Neuronal stem cell (in vitro differentiated cells): Measurements from ENCODE around the gene ERCC4.

ENCODE experiments used
- DNase-seq: peaks from one replicate; pipeline ENCODE4 v3.0.0-alpha.2; 2013; ENCODE audit warnings: low spot score
- H2AFZ ChIP-seq: one replicate; pipeline ENCODE4 v1.6.1; 2013; ENCODE audit warnings: mild to moderate bottlenecking, low read length, inconsistent platforms
- H2AK5ac ChIP-seq: 2 replicates; pipeline ENCODE4 v1.6.1; 2013; ENCODE audit warnings: low read depth, mild to moderate bottlenecking, inconsistent platforms, low read length, moderate library complexity, mixed read lengths
- H2BK120ac ChIP-seq: 2 replicates; pipeline ENCODE4 v1.6.1; 2013; ENCODE audit warnings: low read depth, mild to moderate bottlenecking, inconsistent platforms, low read length, moderate library complexity, mixed read lengths
- H2BK12ac ChIP-seq: one replicate; pipeline ENCODE4 v1.6.1; 2013; ENCODE audit warnings: low read length, inconsistent platforms
- H2BK15ac ChIP-seq: 2 replicates; pipeline ENCODE4 v1.6.1; 2013; ENCODE audit warnings: mild to moderate bottlenecking, low read length, inconsistent platforms, mixed read lengths
- H2BK5ac ChIP-seq: one replicate; pipeline ENCODE4 v1.6.1; 2013; ENCODE audit warnings: inconsistent platforms, mild to moderate bottlenecking, low read length, moderate library complexity
- H3K14ac ChIP-seq: one replicate; pipeline ENCODE4 v1.6.1; 2013; ENCODE audit warnings: low read length, inconsistent platforms
- H3K18ac ChIP-seq: 2 replicates; pipeline ENCODE4 v1.6.1; 2013; ENCODE audit warnings: low read length, inconsistent platforms
- H3K23ac ChIP-seq: 2 replicates; pipeline ENCODE4 v1.6.1; 2013; ENCODE audit warnings: low read depth, mild to moderate bottlenecking, mixed read lengths, low read length, inconsistent platforms; ENCODE audit not compliant: poor library complexity
- H3K27ac ChIP-seq: replicated peaks from 3 replicates; pipeline ENCODE4 v1.5.1; 2013; ENCODE audit warnings: low read length, inconsistent platforms
- H3K27me3 ChIP-seq, 3 experiments: 2 replicates each; pipeline ENCODE4 v1.6.1; 2013; ENCODE audit warnings: low read length in 3 of 3, mild to moderate bottlenecking in 2 of 3, inconsistent platforms in 1 of 3, low read depth in 1 of 3, mixed read lengths in 1 of 3, moderate library complexity in 1 of 3; ENCODE audit not compliant: control insufficient read depth in 3 of 3, insufficient read depth in 3 of 3
- H3K36me3 ChIP-seq, 2 donors: replicated peaks in 1 of 2; 2 replicates each; pipeline ENCODE4 v1.6.1; 2013; ENCODE audit warnings: low read length in 2 of 2; ENCODE audit not compliant: control insufficient read depth in 2 of 2, insufficient read depth in 2 of 2
- H3K4ac ChIP-seq: 2 replicates; pipeline ENCODE4 v1.6.1; 2013; ENCODE audit warnings: inconsistent platforms, mild to moderate bottlenecking, low read length, moderate library complexity
- H3K4me1 ChIP-seq, 2 donors: 1 replicate in 1 of 2; 2 replicates in 1 of 2; pipeline ENCODE4 v1.6.1; 2013; ENCODE audit warnings: low read length in 2 of 2, low read depth in 1 of 2; ENCODE audit not compliant: control insufficient read depth in 2 of 2, insufficient read depth in 1 of 2
- H3K4me2 ChIP-seq: one replicate; pipeline ENCODE4 v1.6.1; 2013; ENCODE audit warnings: mild to moderate bottlenecking, low read length, inconsistent platforms; ENCODE audit not compliant: insufficient read depth, poor library complexity, severe bottlenecking
- H3K4me3 ChIP-seq, 2 donors: 2 replicates each; pipeline ENCODE4 v1.5.1; 2013; ENCODE audit warnings: low read length in 2 of 2, mild to moderate bottlenecking in 2 of 2, inconsistent platforms in 1 of 2, moderate library complexity in 1 of 2
- H3K79me1 ChIP-seq: one replicate; pipeline ENCODE4 v1.6.1; 2013; ENCODE audit warnings: low read depth, mild to moderate bottlenecking, inconsistent platforms, low read length, moderate library complexity
- H3K9ac ChIP-seq: one replicate; pipeline ENCODE4 v1.6.1; 2013; ENCODE audit warnings: mild to moderate bottlenecking, low read depth, low read length, inconsistent platforms; ENCODE audit not compliant: poor library complexity
- H3K9me3 ChIP-seq, 2 donors: replicated peaks in 1 of 2; 2 replicates each; pipeline versions ENCODE3 to v1.6.1; 2013; ENCODE audit warnings: low read length in 2 of 2, mild to moderate bottlenecking in 2 of 2, inconsistent platforms in 1 of 2, low read depth in 1 of 2, mixed read lengths in 1 of 2, moderate library complexity in 1 of 2; ENCODE audit not compliant: control insufficient read depth in 2 of 2, insufficient read depth in 1 of 2
- H4K8ac ChIP-seq: one replicate; pipeline ENCODE4 v1.6.1; 2013; ENCODE audit warnings: low read depth, mild to moderate bottlenecking, inconsistent platforms, low read length, moderate library complexity
- H4K91ac ChIP-seq: one replicate; pipeline ENCODE4 v1.6.1; 2013; ENCODE audit warnings: low read length, low read depth, mild to moderate bottlenecking, inconsistent platforms; ENCODE audit not compliant: poor library complexity
- WGBS, 2 donors: extraction: QIAGEN DNeasy Blood & Tissue Kit; methylation state at CpG; one replicate each; pipeline ENCODE4 v1.1.7; 2013; ENCODE audit warnings: missing lambda C conversion rate in 2 of 2, mixed read lengths in 1 of 2; ENCODE audit not compliant: insufficient read length in 2 of 2, insufficient replicate concordance in 1 of 2; ENCODE audit errors: extremely low coverage in 2 of 2; 5-methylcytosine and 5-hydroxymethylcytosine counted together

Gene ERCC4

GRCh38 chr16:13984794-13985193 lies 64.8 kb downstream of the ERCC4 start:
- WGBS, 2 donors = no CpG with 5 or more reads among the region's 8 CpGs

DNA sequence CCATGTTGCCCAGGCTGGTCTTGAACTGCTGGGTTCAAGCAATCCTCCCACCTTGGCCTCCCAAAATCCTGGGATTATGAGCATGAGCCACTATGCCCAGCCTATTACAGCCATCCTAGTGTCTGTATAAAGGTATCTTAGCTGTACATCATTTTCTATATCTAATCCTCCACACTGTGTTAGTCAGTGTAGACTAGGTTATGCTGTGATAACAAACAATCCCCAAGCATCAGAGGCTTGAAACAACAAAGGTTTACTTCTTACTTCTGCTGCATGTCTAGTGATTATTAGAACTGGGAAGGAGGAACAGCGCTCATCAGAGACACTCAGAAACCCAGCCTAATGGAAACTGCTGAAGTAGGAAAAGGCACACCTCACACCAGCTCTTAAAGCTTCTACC lies 68.1 kb downstream of the ERCC4 start:
- Histone ChIP-seq H4K8ac (no peak overlapping the region), H3K9me3 (no peaks in the 10 kb centered on the region), H3K36me3 (no peaks in the 10 kb centered on the region), H3K79me1 (no peaks in the 10 kb centered on the region), H3K4me3 (no peak overlapping the region), H3K9ac (no peak overlapping the region), H3K23ac (no peak overlapping the region), H3K4ac (no peak overlapping the region), H3K14ac (no peak overlapping the region), H3K27ac (no peak overlapping the region), H2BK12ac (no peak overlapping the region), H3K4me1 (no peaks in the 10 kb centered on the region), H2BK120ac (no peak overlapping the region), H2BK5ac (no peak overlapping the region), H2AFZ (no peak overlapping the region), H2BK15ac (no peak overlapping the region), H4K91ac (no peak overlapping the region), H3K18ac (no peak overlapping the region), H3K27me3 (no peaks in the 10 kb centered on the region), H2AK5ac (no peak overlapping the region), H3K4me2 (no peak overlapping the region)
- WGBS, 2 donors = no CpG with 5 or more reads among the region's 1 CpG
- no peak for DNase-seq

More at GRCh38 chr16:13984794-13985193, 64.8 kb downstream of the ERCC4 start:
- H4K8ac ChIP-seq = no peak overlapping the region
- no peak overlapping the region for H3K4me3 ChIP-seq
- H3K27me3 ChIP-seq = no peaks in the 10 kb centered on the region
- no peak overlapping the region for H2BK120ac ChIP-seq
- H3K9ac ChIP-seq = no peak overlapping the region
- DNase-seq = no peak
- no peak overlapping the region for H2BK15ac ChIP-seq
- peak overlapping the region; percentile 42 for H2AFZ ChIP-seq
- no peak overlapping the region for H3K14ac ChIP-seq
- H3K9me3 ChIP-seq = no peaks in the 10 kb centered on the region
- H3K4me1 ChIP-seq = no peaks in the 10 kb centered on the region
- H2BK12ac ChIP-seq = no peak overlapping the region
- no peak overlapping the region for H3K23ac ChIP-seq
- no peak overlapping the region for H3K4me2 ChIP-seq
- H3K4ac ChIP-seq = no peak overlapping the region
- H4K91ac ChIP-seq = no peak overlapping the region
- H3K27ac ChIP-seq = no peak overlapping the region
- no peaks in the 10 kb centered on the region for H3K36me3 ChIP-seq
- H3K79me1 ChIP-seq = no peaks in the 10 kb centered on the region
- no peak overlapping the region for H2BK5ac ChIP-seq
- H2AK5ac ChIP-seq = no peak overlapping the region
- H3K18ac ChIP-seq = no peak overlapping the region

DNA sequence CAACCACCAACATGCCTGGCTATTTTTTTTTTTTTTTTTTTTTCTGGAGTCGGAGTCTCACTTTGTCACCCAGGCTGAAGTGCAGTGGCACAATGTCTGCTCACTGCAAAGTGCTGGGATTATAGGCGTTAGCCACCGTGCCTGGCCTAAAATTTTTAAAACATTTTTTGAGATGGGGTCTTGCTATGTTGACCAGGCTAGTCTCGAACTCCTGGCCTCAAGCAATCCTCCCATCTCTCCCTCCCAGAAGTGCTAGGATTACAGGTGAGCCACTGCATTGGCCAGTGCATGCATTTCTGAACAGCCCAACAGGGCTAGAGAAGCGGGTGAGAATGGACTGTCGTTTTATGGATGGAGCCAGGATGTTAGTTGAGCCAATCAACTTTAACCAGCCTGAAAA lies 72.4 kb downstream of the ERCC4 start:
- no peak overlapping the region for H3K4me3 ChIP-seq

GRCh38 chr16:13992976-13993375 lies 73.0 kb downstream of the ERCC4 start:
- no CpG with 5 or more reads among the region's 4 CpGs for WGBS, 2 donors
- Histone ChIP-seq H3K4me1 (no peaks in the 10 kb centered on the region), H3K79me1 (no peaks in the 10 kb centered on the region), H3K36me3 (no peaks in the 10 kb centered on the region), H3K4me2 (no peak overlapping the region), H3K4me3 (no peak overlapping the region), H3K23ac (no peak overlapping the region), H4K8ac (no peak overlapping the region), H4K91ac (no peak overlapping the region), H3K4ac (no peak overlapping the region), H2BK15ac (no peak overlapping the region), H2BK5ac (no peak overlapping the region), H3K18ac (no peak overlapping the region), H2BK120ac (no peak overlapping the region), H2BK12ac (no peak overlapping the region), H3K9ac (no peak overlapping the region), H3K27ac (no peak overlapping the region), H2AK5ac (no peak overlapping the region), H3K9me3 (no peaks in the 10 kb centered on the region), H2AFZ (no peak overlapping the region), H3K14ac (no peak overlapping the region), H3K27me3 (no peaks in the 10 kb centered on the region)
- no peak for DNase-seq

More for the DNA sequence above, 72.4 kb downstream of the ERCC4 start:
- Histone ChIP-seq H3K27ac (no peak overlapping the region), H2BK5ac (no peak overlapping the region), H3K9ac (no peak overlapping the region), H2AFZ (no peak overlapping the region), H3K4me2 (no peak overlapping the region), H2BK15ac (no peak overlapping the region), H3K23ac (no peak overlapping the region), H3K14ac (no peak overlapping the region), H2AK5ac (no peak overlapping the region), H3K4me1 (no peaks in the 10 kb centered on the region), H4K91ac (no peak overlapping the region), H3K27me3 (no peaks in the 10 kb centered on the region), H3K4ac (no peak overlapping the region), H3K36me3 (no peaks in the 10 kb centered on the region), H2BK120ac (no peak overlapping the region), H3K9me3 (no peaks in the 10 kb centered on the region), H4K8ac (no peak overlapping the region), H3K18ac (no peak overlapping the region), H3K79me1 (no peaks in the 10 kb centered on the region), H2BK12ac (no peak overlapping the region)
- DNase-seq = no peak
- no CpG with 5 or more reads among the region's 6 CpGs for WGBS, 2 donors
